Measurements from ENCODE around the gene SESTD1. TPM values are rescaled to one million over a fixed set of nuclear protein-coding genes. Genes with fewer than 3 reads are reported as not detected.

The SESTD1 gene
- total and polyA plus RNA-seq, 9 of the 15 experiments (the other 6 are each of a cell fraction or from before 2014, with no cell fraction given), result 0.32 to 5.6 (median 2.1) TPM

GRCh38 chr2:179224361-179224760 is 40.3 kb downstream of the SESTD1 start:
- no peak overlapping the region for H3K4me2 ChIP-seq (ENCODE audit: insufficient read depth, low read length)
- POLR2A ChIA-PET, result no interaction called here
- H3K27me3 ChIP-seq (ENCODE audit: control insufficient read depth in 2 of 2, insufficient read depth in 2 of 2, low read length in 2 of 2), result no peaks in the 10 kb centered on the region
- no peak for ATAC-seq
- no peaks in the 10 kb centered on the region for H4K20me1 ChIP-seq (replicated peaks; ENCODE audit: control insufficient read depth, insufficient read depth, low read length)
- intact Hi-C loops (cut with micrococcal nuclease), result no loop called here
- TF ChIP-seq, protein P1, sequence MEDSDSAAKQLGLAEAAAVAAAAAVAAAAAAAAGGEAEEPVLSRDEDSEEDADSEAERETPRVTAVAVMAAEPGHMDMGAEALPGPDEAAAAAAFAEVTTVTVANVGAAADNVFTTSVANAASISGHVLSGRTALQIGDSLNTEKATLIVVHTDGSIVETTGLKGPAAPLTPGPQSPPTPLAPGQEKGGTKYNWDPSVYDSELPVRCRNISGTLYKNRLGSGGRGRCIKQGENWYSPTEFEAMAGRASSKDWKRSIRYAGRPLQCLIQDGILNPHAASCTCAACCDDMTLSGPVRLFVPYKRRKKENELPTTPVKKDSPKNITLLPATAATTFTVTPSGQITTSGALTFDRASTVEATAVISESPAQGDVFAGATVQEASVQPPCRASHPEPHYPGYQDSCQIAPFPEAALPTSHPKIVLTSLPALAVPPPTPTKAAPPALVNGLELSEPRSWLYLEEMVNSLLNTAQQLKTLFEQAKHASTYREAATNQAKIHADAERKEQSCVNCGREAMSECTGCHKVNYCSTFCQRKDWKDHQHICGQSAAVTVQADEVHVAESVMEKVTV (CRISPR knock-in tag; IDR thresholded peaks at IDR 0.05), result no peak
- TF ChIP-seq CTBP1 (IDR thresholded peaks at IDR 0.05; ENCODE audit: borderline replicate concordance) (no peak), FOXK2 (conservative IDR thresholded peaks at IDR 0.05 in 1 of 2, IDR thresholded peaks at IDR 0.05 in 1 of 2; ENCODE audit: low read depth in 2 of 2) (no peak)
- no peak overlapping the region for H3K9ac ChIP-seq (ENCODE audit: insufficient read depth in 1 of 2, low read depth in 2 of 2, low read length in 2 of 2)
- CTCF ChIA-PET (ENCODE audit: low intra/inter-chr PET ratio), result no interaction called here
- no peak overlapping the region for H3K27ac ChIP-seq (ENCODE audit: extremely low read depth, low read depth, low read length)
- H3K9me1 ChIP-seq (ENCODE audit: control insufficient read depth, insufficient read depth, low read length), result no peaks in the 10 kb centered on the region
- H3K4me1 ChIP-seq (replicated peaks in 1 of 2; ENCODE audit: control insufficient read depth in 2 of 2, insufficient read depth in 2 of 2, low read length in 2 of 2), result no peaks in the 10 kb centered on the region
- H3K36me3 ChIP-seq (ENCODE audit: control insufficient read depth, insufficient read depth, low read length), result no peaks in the 10 kb centered on the region
- H2AFZ ChIP-seq (ENCODE audit: low read depth, low read length), result no peak overlapping the region
- no peak for DNase-seq (ENCODE audit: extremely low read depth in 1 of 4, low spot score in 3 of 4)
- WGBS (ENCODE audit: insufficient coverage, low coverage, missing lambda C conversion rate), result 2% methylated on average over 2 of the region's 2 CpGs
- FAIRE-seq, result no peak
- no peak overlapping the region for H3K4me3 ChIP-seq
- BruUV-seq (replicated peaks), result no TSS peak
- no peaks in the 10 kb centered on the region for H3K9me3 ChIP-seq (replicated peaks; ENCODE audit: control insufficient read depth, insufficient read depth, low read depth, low read length)
- H3K79me2 ChIP-seq (ENCODE audit: control insufficient read depth, insufficient read depth, low read length), result no peaks in the 10 kb centered on the region
- in situ Hi-C loops (cut with MboI), result no loop called here

DNA sequence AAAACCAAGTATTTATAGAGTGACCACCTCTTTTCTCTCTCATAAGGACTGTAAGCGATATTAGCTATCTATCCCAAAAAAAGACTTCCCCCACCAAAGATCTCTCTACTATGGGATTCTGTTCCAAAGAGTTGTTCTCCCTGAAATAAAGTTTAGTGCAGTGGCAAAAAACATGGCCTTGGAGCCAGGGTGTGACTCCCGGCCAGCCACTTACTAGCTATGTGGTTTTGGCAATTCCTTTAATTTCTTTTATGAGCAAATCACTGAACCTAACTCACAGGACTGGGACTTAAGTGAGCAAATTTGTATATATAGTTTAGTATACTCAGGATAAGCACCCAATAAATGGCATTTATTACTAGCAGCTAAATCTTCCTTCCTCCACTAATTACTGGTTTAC is 42.6 kb downstream of the SESTD1 start:
- intact Hi-C loops (cut with micrococcal nuclease) (no loop called here), in situ Hi-C loops (cut with MboI) (no loop called here)
- H3K9me3 ChIP-seq (replicated peaks; ENCODE audit: control insufficient read depth, insufficient read depth, low read depth, low read length), result no peaks in the 10 kb centered on the region
- ChIA-PET POLR2A (interaction anchor here (0.7 kb wide), 1 partner anchor 718 kb away, joined by 3 read pairs; no protein-coding TSS in a partner anchor), CTCF (ENCODE audit: low intra/inter-chr PET ratio) (no interaction called here)
- H3K36me3 ChIP-seq (ENCODE audit: control insufficient read depth, insufficient read depth, low read length), result no peaks in the 10 kb centered on the region
- FAIRE-seq, result no peak
- H2AFZ ChIP-seq (ENCODE audit: low read depth, low read length), result no peak overlapping the region
- H3K4me1 ChIP-seq (replicated peaks in 1 of 2; ENCODE audit: control insufficient read depth in 2 of 2, insufficient read depth in 2 of 2, low read length in 2 of 2), result no peaks in the 10 kb centered on the region
- no peaks in the 10 kb centered on the region for H3K27me3 ChIP-seq (ENCODE audit: control insufficient read depth in 2 of 2, insufficient read depth in 2 of 2, low read length in 2 of 2)
- no peaks in the 10 kb centered on the region for H3K79me2 ChIP-seq (ENCODE audit: control insufficient read depth, insufficient read depth, low read length)
- H3K4me2 ChIP-seq (ENCODE audit: insufficient read depth, low read length), result no peak overlapping the region
- H3K27ac ChIP-seq (ENCODE audit: extremely low read depth, low read depth, low read length), result no peak overlapping the region
- WGBS (ENCODE audit: insufficient coverage, low coverage, missing lambda C conversion rate), result 3% methylated on average over 2 of the region's 2 CpGs
- H3K9ac ChIP-seq (ENCODE audit: insufficient read depth in 1 of 2, low read depth in 2 of 2, low read length in 2 of 2), result no peak overlapping the region
- DNase-seq (ENCODE audit: extremely low read depth in 1 of 4, low spot score in 3 of 4), result no peak
- no TSS peak for BruUV-seq (replicated peaks)
- H4K20me1 ChIP-seq (replicated peaks; ENCODE audit: control insufficient read depth, insufficient read depth, low read length), result no peaks in the 10 kb centered on the region
- ATAC-seq, result no peak
- no peak overlapping the region for H3K4me3 ChIP-seq
- no peaks in the 10 kb centered on the region for H3K9me1 ChIP-seq (ENCODE audit: control insufficient read depth, insufficient read depth, low read length)
- no peak for TF ChIP-seq PRPF4 (IDR thresholded peaks at IDR 0.05; ENCODE audit: insufficient read depth, low read depth, low read length, poor library complexity, severe bottlenecking)
- no peak for TF ChIP-seq BCLAF1 (IDR thresholded peaks at IDR 0.05; ENCODE audit: borderline replicate concordance in 1 of 2, control insufficient read depth in 1 of 2, low read depth in 2 of 2, low read length in 1 of 2)
- no peak for TF ChIP-seq BACH1 (tag; IDR thresholded peaks at IDR 0.05)
- no peak for TF ChIP-seq FOSL1 (tag; conservative IDR thresholded peaks at IDR 0.05)
- no peak for TF ChIP-seq FOXP1 (CRISPR knock-in tag; IDR thresholded peaks at IDR 0.05)
- TF ChIP-seq PHF21A (IDR thresholded peaks at IDR 0.05; ENCODE audit: borderline replicate concordance, low read depth), result no peak
- TF ChIP-seq ZNF57 (CRISPR knock-in tag; IDR thresholded peaks at IDR 0.05), result no peak
- no peak for TF ChIP-seq ELF2 (CRISPR knock-in tag; IDR thresholded peaks at IDR 0.05)
- no peak for TF ChIP-seq ZBTB17 (CRISPR knock-in tag; IDR thresholded peaks at IDR 0.05)

All from K562 (cell line).